Activated CD4-positive, alpha-beta T cell treated with anti-CD3 and anti-CD28 coated beads, Interleukin-2, amount 10 ng/mL, durations not matched to agents 7 days and 5 days (primary cell): ENCODE data around the gene OR14I1. TPM values are rescaled to one million over a fixed set of nuclear protein-coding genes. Genes with fewer than 3 reads are reported as not detected.

Experiments used
- CTCF ChIA-PET: fragments of 350-600 bp; sonication (Branson Sonifier 250); formaldehyde crosslinking; loops from one replicate; lab custom pipeline; 2021; ENCODE audit warnings: antibody characterized with exemption; lab: Charles Lee
- POLR2A ChIA-PET: fragments of 350-600 bp; sonication (Branson Sonifier 250); formaldehyde crosslinking; loops from one replicate; lab custom pipeline; 2021; ENCODE audit warnings: antibody characterized with exemption; lab: Charles Lee
- DNase-seq: peaks from one replicate; pipeline ENCODE4 v3.0.0-alpha.2; 2020
- H3K27ac Mint-ChIP-seq: one replicate; pipeline ENCODE4 v1.8.0; 2021; ENCODE audit warnings: mild to moderate bottlenecking, moderate library complexity, mixed read lengths
- H3K27me3 Mint-ChIP-seq: one replicate; pipeline ENCODE4 v1.8.0; 2021; ENCODE audit warnings: mixed read lengths
- H3K36me3 Mint-ChIP-seq: one replicate; pipeline ENCODE4 v1.8.0; 2021; ENCODE audit warnings: low read depth, mixed read lengths
- H3K4me1 Mint-ChIP-seq: one replicate; pipeline ENCODE4 v1.8.0; 2021; ENCODE audit warnings: mixed read lengths
- H3K4me3 Mint-ChIP-seq: one replicate; pipeline ENCODE4 v1.8.0; 2021; ENCODE audit warnings: mild to moderate bottlenecking, moderate library complexity, mixed read lengths
- H3K9me3 Mint-ChIP-seq: one replicate; pipeline ENCODE4 v1.8.0; 2021; ENCODE audit warnings: mixed read lengths
- total RNA-seq, 2 experiments: library from RNA; stranded (reverse); gene quantifications; one replicate each; pipeline ENCODE4 v1.2.3, GENCODE V29; 2021

OR14I1 gene
- not detected for total RNA-seq

DNA sequence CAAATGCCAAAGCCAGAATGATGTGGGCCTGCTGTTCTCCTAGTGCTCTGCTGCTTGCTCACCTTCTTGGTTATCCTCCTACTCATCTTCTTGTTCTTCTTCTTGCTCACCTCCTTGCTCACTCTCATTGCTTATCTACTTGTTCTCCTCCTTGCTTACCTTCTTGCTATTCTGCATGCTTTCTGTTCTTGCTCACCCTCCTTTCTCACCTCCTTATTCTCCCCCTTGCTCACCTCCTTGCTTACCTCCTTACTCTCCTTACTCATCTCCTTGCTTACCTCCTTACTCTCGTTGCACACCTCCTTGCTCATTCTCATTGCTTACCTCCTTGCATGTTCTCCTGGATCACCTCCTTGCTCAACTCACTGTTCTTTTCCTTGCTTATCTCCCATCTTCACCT lies at the start of gene OR14I1:
Gene OR14I1 (minus strand): TSS at position 53 of the 400 bp plus-strand sequence.
- no peak within 1 kb of the TSS for H3K27ac Mint-ChIP-seq
- H3K4me1 Mint-ChIP-seq: no peaks in the 10 kb centered on the region
- no peaks in the 10 kb centered on the region for H3K36me3 Mint-ChIP-seq
- H3K27me3 Mint-ChIP-seq: peaks cover 4% of the 10 kb centered on the region
- no peak for DNase-seq
- H3K4me3 Mint-ChIP-seq: no peak within 1 kb of the TSS
- CTCF ChIA-PET: no interaction called here
- H3K9me3 Mint-ChIP-seq: no peaks in the 10 kb centered on the region
- POLR2A ChIA-PET: no interaction called here

DNA sequence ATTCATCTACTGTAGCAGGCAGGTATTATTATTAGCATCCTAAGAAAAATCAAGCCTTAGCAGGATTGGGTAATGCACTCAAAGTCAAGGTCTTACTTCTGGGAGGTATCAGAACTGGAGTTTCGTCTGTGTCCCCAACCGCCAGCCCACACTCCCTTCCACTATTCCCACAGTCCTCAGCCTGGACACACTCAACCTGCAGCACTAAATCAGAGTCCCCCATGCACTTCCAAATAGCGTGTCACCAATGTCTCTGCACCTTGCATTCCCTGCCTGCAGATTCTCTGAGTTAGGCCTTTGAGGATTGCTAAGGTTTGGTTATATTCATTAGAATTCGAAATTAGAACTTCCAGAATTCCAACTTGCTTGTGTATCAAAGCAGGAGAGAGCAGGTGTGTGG lies 49.1 kb upstream of the OR14I1 start:
- POLR2A ChIA-PET: no interaction called here
- no peaks in the 10 kb centered on the region for H3K36me3 Mint-ChIP-seq
- CTCF ChIA-PET: no interaction called here

DNA sequence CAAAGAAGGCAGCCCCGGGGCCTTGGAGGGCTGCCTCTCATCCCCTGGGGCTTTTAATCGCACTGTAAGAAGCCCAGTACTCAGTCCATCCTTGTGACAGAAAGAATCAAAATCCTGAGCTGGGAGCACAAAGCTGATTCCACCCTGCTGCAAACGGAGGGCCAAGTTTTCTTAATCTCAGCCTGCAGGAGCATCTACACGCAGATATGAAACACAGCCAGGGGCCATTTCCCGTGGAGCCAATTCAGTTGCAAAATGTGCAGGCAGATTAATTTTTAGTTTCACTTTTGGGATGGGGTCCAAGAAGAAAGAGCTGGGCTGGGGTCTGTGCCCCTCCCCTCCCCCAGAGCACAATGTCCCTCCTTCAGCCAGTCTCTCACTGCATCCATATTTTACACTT lies 48.6 kb upstream of the OR14I1 start:
- no peaks in the 10 kb centered on the region for H3K36me3 Mint-ChIP-seq
- no peaks in the 10 kb centered on the region for H3K9me3 Mint-ChIP-seq
- H3K27me3 Mint-ChIP-seq: no peaks in the 10 kb centered on the region
- no peaks in the 10 kb centered on the region for H3K4me1 Mint-ChIP-seq
- DNase-seq: no peak
- H3K27ac Mint-ChIP-seq: no peak overlapping the region
- ChIA-PET CTCF (no interaction called here), POLR2A (no interaction called here)
- H3K4me3 Mint-ChIP-seq: no peak overlapping the region

More for the DNA sequence above, 49.1 kb upstream of the OR14I1 start:
- DNase-seq: no peak
- no peaks in the 10 kb centered on the region for H3K9me3 Mint-ChIP-seq
- no peak overlapping the region for H3K27ac Mint-ChIP-seq
- no peaks in the 10 kb centered on the region for H3K27me3 Mint-ChIP-seq
- H3K4me3 Mint-ChIP-seq: no peak overlapping the region
- H3K4me1 Mint-ChIP-seq: no peaks in the 10 kb centered on the region

DNA sequence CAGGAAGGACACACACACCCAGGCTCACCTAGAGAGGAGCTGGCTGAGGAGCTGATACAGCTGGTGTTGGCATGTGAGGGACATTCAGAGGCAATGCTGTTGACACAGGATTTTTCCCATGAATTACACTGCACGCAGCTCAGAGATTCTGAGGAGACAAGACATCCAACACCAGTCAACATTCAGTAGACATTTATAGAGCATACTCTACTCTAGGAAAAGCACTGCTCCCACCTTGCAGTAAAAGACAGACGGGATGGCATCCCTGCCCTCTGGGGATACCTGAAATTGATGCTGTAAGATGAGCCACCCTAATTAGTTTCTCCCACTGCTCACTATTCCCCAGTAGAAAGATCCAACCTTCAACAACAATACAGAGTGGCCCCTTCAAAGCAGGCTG lies 47.9 kb upstream of the OR14I1 start:
- Mint-ChIP-seq H3K4me3 (no peak overlapping the region), H3K4me1 (no peaks in the 10 kb centered on the region), H3K27ac (no peak overlapping the region), H3K27me3 (no peaks in the 10 kb centered on the region), H3K9me3 (no peaks in the 10 kb centered on the region), H3K36me3 (no peaks in the 10 kb centered on the region)
- CTCF ChIA-PET: no interaction called here
- POLR2A ChIA-PET: no interaction called here
- DNase-seq: no peak

DNA sequence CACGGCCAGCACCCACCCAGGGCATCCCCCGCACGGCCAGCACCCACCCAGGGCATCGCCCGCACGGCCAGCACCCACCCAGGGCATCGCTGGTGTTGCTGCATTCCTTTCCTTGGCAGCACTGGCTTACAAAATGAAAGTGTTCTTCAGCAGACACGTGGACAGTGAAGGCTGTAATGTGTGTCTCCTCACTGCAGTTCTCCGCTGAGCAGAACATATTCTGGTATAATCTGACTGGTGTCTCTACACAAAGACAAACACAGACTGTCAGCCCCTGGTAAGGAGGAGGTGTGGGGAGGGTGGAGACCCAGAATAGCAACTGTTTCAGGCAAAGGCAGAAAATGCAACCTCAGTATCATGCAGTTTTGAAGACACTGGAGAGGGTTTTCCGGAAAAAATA lies 45.6 kb upstream of the OR14I1 start:
- Mint-ChIP-seq H3K9me3 (no peaks in the 10 kb centered on the region), H3K4me3 (no peak overlapping the region), H3K27me3 (no peaks in the 10 kb centered on the region), H3K36me3 (no peaks in the 10 kb centered on the region), H3K27ac (no peak overlapping the region), H3K4me1 (no peaks in the 10 kb centered on the region)
- ChIA-PET POLR2A (no interaction called here), CTCF (no interaction called here)
- no peak for DNase-seq

DNA sequence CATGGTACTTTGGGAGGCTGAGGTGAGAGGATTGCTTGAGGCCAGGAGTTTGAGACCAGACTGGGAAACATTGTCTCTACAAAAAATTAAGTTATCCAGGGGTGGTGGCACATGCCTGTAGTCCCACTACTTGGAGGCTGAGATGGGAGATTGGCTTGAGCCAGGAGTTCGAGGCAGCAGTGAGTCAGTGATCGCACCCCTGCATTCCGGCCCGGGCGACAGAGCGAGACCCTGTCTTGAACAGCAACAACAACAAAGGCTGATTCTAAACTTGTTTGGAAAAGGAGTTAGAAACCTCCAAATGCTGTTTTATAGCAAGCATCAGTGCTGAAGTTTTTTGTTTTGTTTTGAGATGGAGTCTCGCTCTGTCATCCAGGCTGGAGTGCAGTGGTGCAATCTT lies 38.3 kb upstream of the OR14I1 start:
- DNase-seq: no peak
- no peak overlapping the region for H3K27ac Mint-ChIP-seq
- H3K27me3 Mint-ChIP-seq: no peaks in the 10 kb centered on the region
- ChIA-PET POLR2A (no interaction called here), CTCF (no interaction called here)
- no peaks in the 10 kb centered on the region for H3K9me3 Mint-ChIP-seq
- H3K4me1 Mint-ChIP-seq: no peaks in the 10 kb centered on the region
- H3K4me3 Mint-ChIP-seq: no peak overlapping the region
- no peaks in the 10 kb centered on the region for H3K36me3 Mint-ChIP-seq

DNA sequence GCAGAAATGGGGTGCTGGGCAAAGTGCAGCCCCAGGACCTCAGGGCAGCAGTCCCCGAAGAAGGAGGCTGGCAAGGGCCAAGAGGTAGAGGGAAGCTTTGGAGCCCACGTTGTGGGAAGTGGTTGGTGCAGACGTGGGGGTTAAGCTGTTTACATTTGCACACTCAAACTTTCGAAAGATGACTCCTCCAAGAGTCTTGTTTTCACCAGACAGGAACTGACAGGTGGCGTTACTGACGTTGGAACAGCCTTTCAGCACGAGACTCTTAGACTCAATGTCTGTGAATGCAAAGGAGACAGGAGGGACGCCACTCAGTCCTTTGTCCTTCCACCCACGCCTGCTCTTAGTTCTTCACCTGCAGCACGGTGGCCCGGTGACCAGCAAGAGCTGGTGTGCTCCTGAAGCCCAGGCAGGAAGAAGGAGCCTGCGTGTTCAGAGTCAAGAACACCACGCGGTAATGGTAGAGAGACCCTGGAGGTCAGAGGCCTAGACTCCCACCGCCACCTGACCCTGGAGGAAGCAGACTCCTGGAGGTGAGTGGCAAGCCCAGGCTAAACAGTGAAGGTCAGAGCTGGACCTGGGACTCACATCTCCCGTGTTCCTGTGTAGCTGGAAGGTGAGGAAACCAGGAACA lies 37.1 kb upstream of the OR14I1 start:
- no peaks in the 10 kb centered on the region for H3K9me3 Mint-ChIP-seq
- peaks cover 4% of the 10 kb centered on the region for H3K27me3 Mint-ChIP-seq
- H3K27ac Mint-ChIP-seq: no peak overlapping the region
- no peaks in the 10 kb centered on the region for H3K36me3 Mint-ChIP-seq
- POLR2A ChIA-PET: no interaction called here
- no peaks in the 10 kb centered on the region for H3K4me1 Mint-ChIP-seq
- CTCF ChIA-PET: no interaction called here
- DNase-seq: no peak
- no peak overlapping the region for H3K4me3 Mint-ChIP-seq

DNA sequence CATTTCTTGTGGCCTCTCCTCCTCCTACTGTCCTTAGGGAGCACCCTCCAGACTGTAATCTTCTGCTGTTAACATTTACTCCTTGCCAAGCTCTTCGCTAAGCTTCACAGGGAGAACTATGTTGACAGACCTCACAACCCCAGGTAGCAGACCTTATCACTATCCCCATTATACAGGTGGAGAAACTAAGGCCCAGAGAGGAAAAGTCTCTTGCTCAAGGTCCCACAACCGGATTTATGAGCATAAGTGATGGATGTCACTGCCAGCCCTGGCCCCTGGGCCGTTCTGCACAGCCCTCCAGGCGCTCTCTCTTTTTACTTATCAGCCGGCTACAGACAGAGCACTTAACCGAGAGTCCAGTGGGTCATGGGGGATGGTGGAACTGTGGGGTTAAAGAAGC lies 34.9 kb upstream of the OR14I1 start:
- Mint-ChIP-seq H3K9me3 (peaks cover 2% of the 10 kb centered on the region), H3K4me3 (no peak overlapping the region), H3K27me3 (peaks cover 4% of the 10 kb centered on the region), H3K27ac (no peak overlapping the region), H3K36me3 (no peaks in the 10 kb centered on the region), H3K4me1 (no peaks in the 10 kb centered on the region)
- DNase-seq: no peak
- ChIA-PET POLR2A (no interaction called here), CTCF (no interaction called here)

DNA sequence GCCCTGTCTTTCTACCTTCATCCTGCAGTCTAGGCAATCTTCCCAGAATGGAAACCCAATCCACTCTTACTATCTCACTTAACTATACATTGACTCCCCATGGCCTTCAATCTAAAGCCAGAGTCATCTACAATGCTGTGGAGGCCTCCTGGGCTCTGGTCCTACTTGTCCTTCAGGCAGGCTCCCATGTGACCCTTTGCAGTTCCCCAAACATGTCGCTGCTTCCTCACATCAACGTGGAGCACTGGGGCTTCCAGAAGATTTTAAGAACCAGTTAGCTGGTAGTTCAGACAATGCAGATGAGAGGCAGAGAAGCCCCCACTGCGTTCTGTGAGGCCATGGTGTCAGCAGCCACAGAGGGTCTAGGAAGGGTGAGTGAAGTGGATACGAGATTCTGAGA lies 34.4 kb upstream of the OR14I1 start:
- Mint-ChIP-seq H3K4me1 (no peaks in the 10 kb centered on the region), H3K9me3 (peaks cover 2% of the 10 kb centered on the region), H3K27ac (no peak overlapping the region), H3K36me3 (no peaks in the 10 kb centered on the region), H3K4me3 (no peak overlapping the region), H3K27me3 (peaks cover 4% of the 10 kb centered on the region)
- ChIA-PET POLR2A (no interaction called here), CTCF (no interaction called here)
- no peak for DNase-seq

DNA sequence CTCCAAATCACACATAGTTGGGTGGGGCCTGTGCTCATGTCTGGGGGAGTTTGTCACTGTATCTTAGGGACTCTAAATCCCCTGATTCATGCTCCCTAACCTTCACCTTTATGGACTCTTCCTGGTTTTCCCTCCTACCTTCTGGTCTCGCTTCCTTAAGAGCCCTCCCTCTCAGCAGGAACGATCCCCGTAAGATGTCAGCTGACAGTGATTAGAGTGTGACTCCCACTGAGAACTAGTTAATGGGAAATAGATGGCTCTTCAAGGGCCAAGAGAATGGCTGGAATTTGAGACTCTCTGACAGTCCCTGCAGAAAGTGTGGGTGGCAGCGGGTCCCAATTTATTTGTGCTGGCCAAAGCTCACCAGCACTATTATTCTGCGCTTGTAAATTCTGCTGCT lies 31.0 kb upstream of the OR14I1 start:
- H3K27me3 Mint-ChIP-seq: peaks cover 4% of the 10 kb centered on the region
- CTCF ChIA-PET: no interaction called here
- POLR2A ChIA-PET: no interaction called here
- no peak for DNase-seq
- H3K27ac Mint-ChIP-seq: no peak overlapping the region
- H3K36me3 Mint-ChIP-seq: no peaks in the 10 kb centered on the region
- no peaks in the 10 kb centered on the region for H3K4me1 Mint-ChIP-seq
- H3K4me3 Mint-ChIP-seq: no peak overlapping the region
- peaks cover 2% of the 10 kb centered on the region for H3K9me3 Mint-ChIP-seq

DNA sequence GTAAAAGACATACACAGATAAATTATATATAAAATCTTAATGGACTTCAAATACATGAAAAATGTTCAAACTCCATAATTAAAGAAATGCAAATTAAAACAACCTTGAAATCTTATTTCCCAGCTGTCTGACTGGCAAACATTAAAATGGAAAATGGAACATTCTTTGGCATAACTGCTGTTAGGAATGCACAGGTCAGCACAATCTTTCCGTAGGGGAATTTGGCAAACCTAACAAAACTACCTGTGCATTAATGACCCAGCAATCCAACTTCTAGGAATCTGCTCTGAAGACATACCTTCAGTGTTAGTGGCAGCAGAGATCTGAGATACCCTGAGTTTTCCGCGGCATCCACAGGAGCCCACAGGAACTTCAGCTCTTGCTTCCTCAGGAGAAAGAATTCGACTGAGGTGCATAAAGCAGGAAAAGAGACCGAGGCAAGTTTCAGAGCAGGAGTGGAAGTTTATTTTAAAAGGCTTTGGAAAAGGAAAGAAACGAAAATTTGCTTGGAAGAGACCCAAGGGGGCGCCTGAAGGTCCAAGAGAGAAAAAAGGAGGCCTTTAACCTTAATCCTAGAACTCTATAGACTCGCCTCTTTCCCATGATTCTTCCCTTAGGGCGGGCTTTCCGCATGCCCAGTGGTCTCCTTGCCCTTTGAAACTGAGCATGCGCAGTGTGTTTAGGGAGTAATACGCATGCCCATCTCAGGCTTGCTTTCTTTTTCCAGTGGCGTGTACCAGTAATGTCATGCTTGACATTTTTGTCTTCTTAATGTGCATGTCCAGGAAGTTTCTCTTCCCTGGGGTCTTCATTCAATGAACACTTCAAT lies 28.2 kb upstream of the OR14I1 start:
- no peak overlapping the region for H3K27ac Mint-ChIP-seq
- no peak for DNase-seq
- CTCF ChIA-PET: no interaction called here
- no peak overlapping the region for H3K4me3 Mint-ChIP-seq
- H3K9me3 Mint-ChIP-seq: peaks cover 2% of the 10 kb centered on the region
- H3K4me1 Mint-ChIP-seq: no peaks in the 10 kb centered on the region
- POLR2A ChIA-PET: no interaction called here
- H3K27me3 Mint-ChIP-seq: peaks cover 4% of the 10 kb centered on the region
- H3K36me3 Mint-ChIP-seq: no peaks in the 10 kb centered on the region

DNA sequence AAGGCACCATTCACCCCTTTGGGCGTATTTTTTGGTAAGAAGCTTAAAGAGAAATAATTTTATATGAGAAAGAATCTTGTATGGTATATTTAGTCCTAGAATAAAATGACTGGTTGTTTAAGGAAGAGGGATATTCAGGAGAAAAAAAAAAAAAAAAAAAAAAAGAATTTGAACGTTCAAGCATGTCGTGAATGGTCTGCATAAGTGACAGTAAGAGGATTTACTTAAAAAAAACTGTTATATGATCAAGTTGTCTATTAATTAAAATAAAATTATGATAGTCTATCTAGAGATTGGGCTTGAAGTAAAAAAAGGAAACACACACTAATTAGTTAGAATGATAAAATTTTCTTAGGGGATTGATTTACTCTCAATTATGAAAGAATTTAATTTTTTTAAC lies 11.7 kb upstream of the OR14I1 start:
- ChIA-PET POLR2A (no interaction called here), CTCF (no interaction called here)
- Mint-ChIP-seq H3K9me3 (peaks cover 19% of the 10 kb centered on the region), H3K36me3 (no peaks in the 10 kb centered on the region), H3K27ac (no peak overlapping the region), H3K27me3 (peaks cover under 1% of the 10 kb centered on the region), H3K4me1 (no peaks in the 10 kb centered on the region), H3K4me3 (no peak overlapping the region)
- DNase-seq: no peak

DNA sequence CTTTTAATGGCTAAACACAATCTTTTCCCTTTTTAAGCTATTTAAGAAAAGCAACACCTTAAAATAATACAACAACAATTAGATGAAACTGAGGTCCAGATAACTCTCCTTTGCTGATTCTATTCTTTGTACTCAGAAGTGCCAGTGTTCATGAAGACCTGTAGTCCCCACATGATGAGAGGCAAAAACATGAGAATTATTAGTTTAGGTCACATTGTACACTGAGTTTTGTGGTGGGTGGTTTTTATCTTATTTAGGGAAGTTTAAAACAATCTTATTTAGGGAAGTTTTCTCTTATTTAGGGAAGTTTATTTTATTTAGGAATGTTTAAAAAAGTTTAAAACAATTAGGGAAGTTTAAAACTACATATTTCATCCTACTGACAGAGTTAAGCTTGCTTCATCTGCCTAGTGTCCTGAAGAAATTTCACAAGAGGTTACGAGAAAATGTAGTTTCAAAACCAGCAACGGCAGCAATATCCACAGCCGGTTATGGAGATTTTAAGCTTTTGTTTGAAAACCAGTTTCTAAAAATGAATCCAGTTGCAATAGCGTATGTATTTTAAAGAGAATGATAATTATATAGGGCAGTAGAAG lies 7.8 kb upstream of the OR14I1 start:
- POLR2A ChIA-PET: no interaction called here
- peaks cover 11% of the 10 kb centered on the region for H3K9me3 Mint-ChIP-seq
- CTCF ChIA-PET: no interaction called here
- no peak overlapping the region for H3K4me3 Mint-ChIP-seq
- no peak overlapping the region for H3K27ac Mint-ChIP-seq
- DNase-seq: no peak
- H3K27me3 Mint-ChIP-seq: no peaks in the 10 kb centered on the region
- no peaks in the 10 kb centered on the region for H3K36me3 Mint-ChIP-seq
- no peaks in the 10 kb centered on the region for H3K4me1 Mint-ChIP-seq
